H1 (cell line): ENCODE results near the gene VSIG2. TPM values are rescaled to one million over a fixed set of nuclear protein-coding genes. Genes with fewer than 3 reads are reported as not detected.

ENCODE experiments used
- CTCF ChIA-PET: fragments of 300-600 bp; sonication (Branson Sonifier 250); formaldehyde crosslinking; loops from one replicate; lab custom pipeline; 2021; ENCODE audit not compliant: partially characterized antibody; lab: Charles Lee
- POLR2A ChIA-PET: fragments of 300-600 bp; sonication (Branson Sonifier 250); formaldehyde crosslinking; loops from one replicate; lab custom pipeline; 2021; ENCODE audit warnings: inconsistent platforms; ENCODE audit not compliant: partially characterized antibody; lab: Charles Lee
- DNase-seq, 2 experiments: peaks; one replicate each; pipeline versions ENCODE4 v3.0.0 to v3.0.0-alpha.2; 2010 to 2022; ENCODE audit warnings: low spot score in 2 of 2, low read depth in 1 of 2, mixed read lengths in 1 of 2
- FAIRE-seq: peaks from 2 replicates; lab custom pipeline; 2011; peaks lifted over from hg19 to GRCh38; lab: Jason Lieb, UNC
- H2AFZ ChIP-seq: 2 replicates; pipeline ENCODE4 v1.8.1; 2012; ENCODE audit warnings: low read length, inconsistent platforms
- H2AK5ac ChIP-seq: 2 replicates; pipeline ENCODE4 v1.6.1; 2013; ENCODE audit warnings: low read depth, low read length
- H2BK120ac ChIP-seq: replicated peaks from 2 replicates; pipeline ENCODE3; 2013; ENCODE audit warnings: low read depth, low read length, inconsistent platforms
- H2BK12ac ChIP-seq: 2 replicates; pipeline ENCODE4 v1.6.1; 2013; ENCODE audit warnings: low read depth, low read length
- H2BK15ac ChIP-seq: 2 replicates; pipeline ENCODE4 v1.6.1; 2013; ENCODE audit warnings: low read length
- H2BK20ac ChIP-seq: 2 replicates; pipeline ENCODE4 v1.6.1; 2013; ENCODE audit warnings: low read length
- H2BK5ac ChIP-seq: 2 replicates; pipeline ENCODE4 v1.6.1; 2013; ENCODE audit warnings: low read depth, low read length
- H3K14ac ChIP-seq: 2 replicates; pipeline ENCODE4 v1.6.1; 2013; ENCODE audit warnings: inconsistent platforms; ENCODE audit not compliant: insufficient read length
- H3K18ac ChIP-seq: 2 replicates; pipeline ENCODE4 v1.6.1; 2013; ENCODE audit warnings: low read length; ENCODE audit errors: extremely low read depth
- H3K23ac ChIP-seq: 2 replicates; pipeline ENCODE4 v1.6.1; 2013; ENCODE audit warnings: inconsistent platforms; ENCODE audit not compliant: insufficient read length
- H3K23me2 ChIP-seq: 2 replicates; pipeline ENCODE4 v1.6.1; 2013; ENCODE audit warnings: low read depth, low read length
- H3K27ac ChIP-seq: 2 replicates; pipeline ENCODE4 v1.6.1; 2011; ENCODE audit warnings: low read depth, low read length, inconsistent platforms
- H3K27me3 ChIP-seq, 4 experiments: replicated peaks in 1 of 4; 1 replicate in 1 of 4; 2 replicates in 3 of 4; pipeline versions ENCODE4 v1.6.1 to v1.8.1; 2011 to 2013; ENCODE audit warnings: low read length in 3 of 4, mild to moderate bottlenecking in 3 of 4, inconsistent platforms in 2 of 4, mixed read lengths in 2 of 4, moderate library complexity in 1 of 4; ENCODE audit not compliant: control insufficient read depth in 3 of 4, insufficient read depth in 3 of 4; ENCODE audit errors: extremely low read depth in 1 of 4
- H3K36me3 ChIP-seq, 4 experiments: 2 replicates each; pipeline versions ENCODE4 v1.6.1 to v1.8.1; 2011 to 2013; ENCODE audit warnings: mild to moderate bottlenecking in 4 of 4, low read length in 3 of 4, moderate library complexity in 2 of 4, control low read depth in 1 of 4, inconsistent platforms in 1 of 4; ENCODE audit not compliant: insufficient read depth in 4 of 4, control insufficient read depth in 2 of 4
- H3K4ac ChIP-seq: replicated peaks from 2 replicates; pipeline ENCODE3; 2013; ENCODE audit warnings: low read length, low read depth, mixed read lengths, inconsistent platforms; ENCODE audit not compliant: insufficient read length
- H3K4me1 ChIP-seq, 4 experiments: replicated peaks in 1 of 4; 1 replicate in 1 of 4; 2 replicates in 3 of 4; pipeline versions ENCODE4 v1.6.1 to v1.8.1; 2011 to 2013; ENCODE audit warnings: low read length in 3 of 4, inconsistent platforms in 2 of 4, mixed read lengths in 1 of 4; ENCODE audit not compliant: insufficient read depth in 4 of 4, control insufficient read depth in 3 of 4
- H3K4me2 ChIP-seq, 2 experiments: 2 replicates each; pipeline versions ENCODE4 v1.6.1 to v1.8.1; 2011 to 2013; ENCODE audit warnings: low read depth in 2 of 2, low read length in 2 of 2, control low read depth in 1 of 2, inconsistent platforms in 1 of 2, mild to moderate bottlenecking in 1 of 2; ENCODE audit not compliant: insufficient read depth in 1 of 2
- H3K4me3 ChIP-seq, 4 experiments: fragments of 200-600, 300-600 bp in 1 of 4; sonication (generic), shearing (Covaris generic), sonication (Bioruptor Twin) in 1 of 4; 2 replicates each; pipeline versions ENCODE4 v1.5.1 to v1.8.1; 2011 to 2016; ENCODE audit warnings: low read length in 4 of 4, low read depth in 3 of 4, control low read depth in 2 of 4, inconsistent platforms in 2 of 4, mild to moderate bottlenecking in 2 of 4, mixed read lengths in 1 of 4, moderate library complexity in 1 of 4; ENCODE audit not compliant: insufficient read depth in 2 of 4; ENCODE audit errors: extremely low read depth in 1 of 4
- H3K56ac ChIP-seq: replicated peaks from 2 replicates; pipeline ENCODE3; 2013; ENCODE audit warnings: low read depth, mild to moderate bottlenecking, mixed read lengths, low read length, inconsistent platforms; ENCODE audit not compliant: insufficient read length
- H3K79me1 ChIP-seq: 2 replicates; pipeline ENCODE4 v1.6.1; 2013; ENCODE audit warnings: low read depth, low read length, control low read depth
- H3K79me2 ChIP-seq, 2 experiments: 2 replicates each; pipeline versions ENCODE4 v1.6.1 to v1.8.1; 2012 to 2013; ENCODE audit warnings: low read length in 2 of 2, mild to moderate bottlenecking in 2 of 2, inconsistent platforms in 1 of 2; ENCODE audit not compliant: insufficient read depth in 2 of 2, control insufficient read depth in 1 of 2
- H3K9ac ChIP-seq, 4 experiments: replicated peaks in 1 of 4; 1 replicate in 1 of 4; 2 replicates in 3 of 4; pipeline versions ENCODE4 v1.6.1 to v1.8.1; 2011 to 2013; ENCODE audit warnings: low read depth in 3 of 4, low read length in 3 of 4, control low read depth in 2 of 4, mild to moderate bottlenecking in 2 of 4, moderate library complexity in 2 of 4, inconsistent platforms in 1 of 4; ENCODE audit errors: extremely low read depth in 1 of 4
- H3K9me3 ChIP-seq, 2 experiments: 2 replicates each; pipeline versions ENCODE4 v1.6.1 to v1.8.1; 2012 to 2013; ENCODE audit warnings: mild to moderate bottlenecking in 2 of 2, moderate library complexity in 2 of 2, control low read depth in 1 of 2, inconsistent platforms in 1 of 2, low read depth in 1 of 2, low read length in 1 of 2, mixed read lengths in 1 of 2; ENCODE audit not compliant: insufficient read depth in 2 of 2
- H4K20me1 ChIP-seq, 2 experiments: replicated peaks in 1 of 2; 2 replicates each; pipeline versions ENCODE3 to v1.8.1; 2011 to 2013; ENCODE audit warnings: inconsistent platforms in 2 of 2, low read length in 2 of 2, mild to moderate bottlenecking in 1 of 2; ENCODE audit not compliant: insufficient read depth in 2 of 2, control insufficient read depth in 1 of 2
- H4K5ac ChIP-seq: 2 replicates; pipeline ENCODE4 v1.6.1; 2013; ENCODE audit warnings: low read length, low read depth, mixed read lengths, inconsistent platforms; ENCODE audit not compliant: insufficient read length
- H4K8ac ChIP-seq: 2 replicates; pipeline ENCODE4 v1.8.0; 2013; ENCODE audit warnings: mild to moderate bottlenecking, moderate library complexity, low read length, inconsistent platforms; ENCODE audit not compliant: insufficient read depth; ENCODE audit errors: extremely low read depth
- H4K91ac ChIP-seq: replicated peaks from 2 replicates; pipeline ENCODE3; 2013; ENCODE audit warnings: low read length, mixed read lengths, inconsistent platforms; ENCODE audit not compliant: insufficient read length
- KDM5A ChIP-seq: fragments of 200-600 bp; IDR thresholded peaks from 2 replicates; pipeline ENCODE4 v1.7.1; 2012; ENCODE audit warnings: mild to moderate bottlenecking, low read length, inconsistent platforms, mixed read lengths
- PHF8 ChIP-seq: fragments of 200-600 bp; sonication (generic); conservative IDR thresholded peaks from 2 replicates; pipeline ENCODE4 v1.7.1; 2012; ENCODE audit warnings: low read depth, mild to moderate bottlenecking, inconsistent platforms, low read length, moderate library complexity
- RNF2 ChIP-seq: fragments of 200-900, 300-1000 bp; sonication (generic); IDR thresholded peaks from 2 replicates; pipeline ENCODE4 v1.7.1; 2016; ENCODE audit warnings: borderline replicate concordance, low read depth, mild to moderate bottlenecking, antibody characterized with exemption, low read length; ENCODE audit not compliant: poor library complexity, severe bottlenecking; ENCODE audit errors: missing control alignments
- SUZ12 ChIP-seq: fragments of 200-600 bp; sonication (generic); IDR thresholded peaks from 2 replicates; pipeline ENCODE4 v1.6.1; 2012; ENCODE audit warnings: mild to moderate bottlenecking, inconsistent platforms, low read length, moderate library complexity, mixed read lengths
- WGBS, 2 experiments: shearing (Covaris generic) in 1 of 2; methylation state at CpG; one replicate each; pipeline versions ENCODE4 v1.1.6 to v1.1.7; 2013 to 2015; ENCODE audit warnings: low lambda C conversion rate in 2 of 2, mixed read lengths in 2 of 2, inconsistent platforms in 1 of 2, low coverage in 1 of 2, missing lambda C conversion rate in 1 of 2; ENCODE audit not compliant: insufficient replicate concordance in 2 of 2, insufficient coverage in 1 of 2, insufficient read length in 1 of 2; ENCODE audit errors: extremely low coverage in 1 of 2, missing lambda C conversion rate in 1 of 2; 5-methylcytosine and 5-hydroxymethylcytosine counted together
- polyA plus RNA-seq, 7 experiments: library from polyadenylated mRNA; depleted of rRNA in 3 of 7; stranded (reverse) in 5 of 7; unstranded in 2 of 7; fragments of >200 nt in 5 of 7; fragments of 200-250 nt in 2 of 7; gene quantifications; 1 replicate in 5 of 7; 2 replicates in 1 of 7; 4 replicates in 1 of 7; pipeline versions ENCODE4 v1.2.1 to v1.2.3, GENCODE V29; 2011 to 2013; ENCODE audit warnings: missing spikeins in 2 of 7, mixed read lengths in 2 of 7
- total RNA-seq: library from RNA; stranded (reverse); fragmentation: NEBNext Ultra II Directional; extraction: Animal tissue kit (Norgen Biotek cat#: 25700); gene quantifications from 2 replicates; pipeline ENCODE4 v1.2.1, GENCODE V29; 2021

Gene VSIG2
- total and polyA plus RNA-seq, 2 of the 8 experiments (the other 6 are each of a cell fraction or from before 2014, with no cell fraction given) = 0.18 TPM; not detected in 1

- Histone ChIP-seq H3K9ac (no peak overlapping the region), H3K4ac (peak overlapping the region; percentile 39), H2AK5ac (no peak overlapping the region), H3K36me3 (peaks cover 0 to 3% (median 0%) of the 10 kb centered on the region in 4 experiments; a peak in 1 of 8 replicates), H2BK120ac (no peak overlapping the region), H4K20me1 (peaks cover 14 to 19% of the 10 kb centered on the region in 2 experiments), H2BK20ac (no peak overlapping the region; the same call in 1 of the 2 replicates), H3K23me2 (peaks cover 6% of the 10 kb centered on the region; the same call in 1 of the 2 replicates), H3K18ac (no peak overlapping the region), H3K27ac (no peak overlapping the region), H3K79me2 (no peaks in the 10 kb centered on the region), H2BK15ac (peak overlapping the region; percentile 19), H3K14ac (no peak overlapping the region), H3K4me3 (no peak overlapping the region), H2BK5ac (no peak overlapping the region), H3K27me3 (peaks cover 89 to 100% (median 96%) of the 10 kb centered on the region in 4 experiments), H4K91ac (no peak overlapping the region), H3K4me1 (peaks cover 6 to 49% (median 24%) of the 10 kb centered on the region in 4 experiments), H3K23ac (no peak overlapping the region), H2AFZ (no peak overlapping the region), H4K5ac (no peak overlapping the region), H3K9me3 (no peaks in the 10 kb centered on the region), H4K8ac (no peak overlapping the region), H2BK12ac (peak overlapping the region; percentile 50; the same call in 1 of the 2 replicates), H3K56ac (no peak overlapping the region), H3K4me2 (peak overlapping the region; percentile 20 to 38; a peak in 3 of 4 replicates), H3K79me1 (no peaks in the 10 kb centered on the region)
- 18% methylated on average over 9 of the region's 9 CpGs; no CpG with 5 or more reads in 1 of the 2 experiments for WGBS, 2 experiments
- FAIRE-seq (no peak), DNase-seq (no peak)
- POLR2A ChIA-PET = interaction anchor here (3.1 kb wide), 1 partner anchor 11 kb away, joined by 13 read pairs; no protein-coding TSS in a partner anchor
- CTCF ChIA-PET = interaction anchor here (0.6 to 28.0 kb wide), 11 partner anchors 17 to 341 kb away, joined by 3 to 382 read pairs (median 4); partner anchors contain the start of gene NRGN
- TF ChIP-seq PHF8 (no peak), KDM5A (no peak), RNF2 (peak; percentile 85), SUZ12 (peak; percentile 88; the same call in 1 of the 2 replicates)
Measured at GRCh38 chr11:124756033-124756752, 4.1 kb upstream of the VSIG2 start.
